GM11168 (cell line): Measurements from ENCODE around the gene LDB3.

Source experiments
- in situ Hi-C: fragments of 300-500 bp; cut with MboI; formaldehyde crosslinking; loops from one replicate; pipeline ENCODE4 v1.12.0; 2022; ENCODE audit warnings: low sequenced_read_pairs; ENCODE audit not compliant: unreplicated experiment

Gene LDB3

DNA sequence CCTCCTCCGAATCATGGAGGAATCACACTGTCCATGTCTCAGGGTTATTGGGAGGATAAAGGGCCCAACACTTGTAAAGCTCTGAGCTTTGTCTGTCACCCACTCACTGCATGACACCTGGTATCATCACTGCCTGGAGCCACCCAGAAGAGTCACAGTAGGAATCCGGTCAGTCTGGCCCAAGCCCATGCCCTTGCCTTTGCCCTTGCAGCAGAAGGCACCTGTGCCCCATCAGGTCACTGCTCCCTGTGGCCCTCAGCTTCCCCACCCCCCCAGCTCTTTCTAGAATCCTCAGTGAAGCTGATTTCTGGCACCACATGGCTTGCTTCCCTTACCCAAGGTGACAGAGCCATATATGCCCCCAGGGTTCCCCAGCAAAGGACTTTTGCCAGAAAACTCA is 14.4 kb downstream of the LDB3 start:
- in situ Hi-C loops = no loop called here

- in situ Hi-C loops = no loop called here
Observed at GRCh38 chr10:86684331-86685097, 16.2 kb downstream of the LDB3 start.

DNA sequence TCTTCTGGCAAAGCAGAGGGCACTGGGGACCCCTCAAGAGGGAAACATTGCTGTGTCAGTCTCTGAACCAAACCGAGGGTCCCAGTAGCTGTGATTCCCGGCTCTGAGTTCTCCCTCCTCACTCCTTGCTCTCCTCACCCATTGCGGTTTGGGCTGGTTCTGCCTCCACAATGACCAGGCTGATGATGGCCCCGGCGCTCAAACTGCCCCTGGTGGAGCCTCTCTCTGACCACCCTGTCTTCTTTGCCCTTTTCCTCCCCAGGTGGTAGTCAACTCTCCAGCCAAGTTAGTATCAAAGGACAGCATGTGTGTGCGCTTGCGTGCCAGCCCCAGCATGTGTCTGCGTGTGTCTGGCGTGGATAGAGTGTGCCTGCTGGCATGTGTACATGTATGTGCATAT is 17.1 kb downstream of the LDB3 start:
- in situ Hi-C loops = no loop called here

GRCh38 chr10:86685893-86686632 is 17.8 kb downstream of the LDB3 start:
- in situ Hi-C loops = no loop called here

GRCh38 chr10:86686972-86687371 is 18.7 kb downstream of the LDB3 start:
- in situ Hi-C loops = no loop called here

DNA sequence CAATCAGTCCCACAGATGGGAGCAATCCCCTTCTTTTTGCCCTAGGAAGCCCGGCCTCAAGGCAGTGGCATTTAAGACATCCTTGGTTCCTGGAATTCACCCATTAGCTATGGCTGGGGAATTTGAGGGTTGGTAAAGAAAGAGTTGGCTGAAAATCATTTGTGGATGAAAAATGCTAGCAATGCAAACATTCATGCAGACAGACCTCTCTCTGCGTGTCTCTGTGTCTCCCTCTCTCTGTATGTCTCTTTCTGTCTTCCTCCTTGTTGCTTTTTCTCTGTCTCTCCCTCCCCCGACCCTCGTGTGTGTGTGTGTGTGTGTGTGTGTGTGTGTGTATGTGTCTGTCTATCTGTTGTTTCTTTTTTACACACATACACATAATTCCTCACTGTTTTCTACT is 19.4 kb downstream of the LDB3 start:
- in situ Hi-C loops = no loop called here

DNA sequence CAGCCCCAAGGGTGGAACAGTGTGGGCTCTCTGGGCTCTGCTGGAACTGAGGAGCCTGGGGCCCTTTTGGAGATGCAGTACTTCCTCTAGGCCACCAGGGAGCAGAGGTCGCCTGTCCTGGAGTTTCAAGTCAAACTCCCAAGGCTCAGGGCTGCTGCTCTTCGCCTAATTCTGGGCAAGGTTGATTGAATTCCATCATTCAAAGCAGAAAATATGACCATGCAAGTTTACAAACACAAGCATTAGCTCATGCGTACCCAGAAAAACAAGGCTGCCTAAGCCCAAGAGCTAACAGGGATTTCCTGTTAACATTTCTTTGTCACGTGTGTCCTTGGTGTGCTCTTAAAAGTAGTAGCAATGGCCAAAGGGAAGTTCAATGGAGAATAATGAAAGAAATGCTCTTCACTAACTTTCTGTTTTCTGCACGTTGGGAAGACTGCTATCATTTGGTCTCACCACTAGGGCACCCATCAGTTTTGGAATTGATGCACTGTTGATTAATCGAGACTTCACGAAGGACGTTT is 20.1 kb downstream of the LDB3 start:
- in situ Hi-C loops = no loop called here

DNA sequence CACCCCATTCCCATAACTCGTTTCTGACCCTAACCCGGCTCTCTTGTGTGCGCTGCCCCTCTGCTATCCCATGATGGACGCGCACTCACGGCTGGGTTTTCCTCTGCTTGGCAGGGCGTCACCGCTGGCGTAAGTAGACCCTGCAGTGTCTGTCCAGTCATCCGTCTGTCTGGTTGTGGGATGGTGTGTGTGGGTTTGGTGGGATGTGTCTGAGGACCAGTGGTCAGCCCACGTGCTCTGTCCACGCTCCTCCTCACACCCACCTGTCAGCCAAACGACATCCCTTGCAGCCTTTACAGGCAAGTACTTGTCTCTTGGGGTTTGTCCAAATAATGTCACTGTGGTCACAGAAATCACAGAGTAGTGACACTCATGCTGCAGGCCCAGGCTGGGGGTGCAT is 20.8 kb downstream of the LDB3 start:
- in situ Hi-C loops = no loop called here

GRCh38 chr10:86690231-86690630 is 21.9 kb downstream of the LDB3 start:
- in situ Hi-C loops = no loop called here

DNA sequence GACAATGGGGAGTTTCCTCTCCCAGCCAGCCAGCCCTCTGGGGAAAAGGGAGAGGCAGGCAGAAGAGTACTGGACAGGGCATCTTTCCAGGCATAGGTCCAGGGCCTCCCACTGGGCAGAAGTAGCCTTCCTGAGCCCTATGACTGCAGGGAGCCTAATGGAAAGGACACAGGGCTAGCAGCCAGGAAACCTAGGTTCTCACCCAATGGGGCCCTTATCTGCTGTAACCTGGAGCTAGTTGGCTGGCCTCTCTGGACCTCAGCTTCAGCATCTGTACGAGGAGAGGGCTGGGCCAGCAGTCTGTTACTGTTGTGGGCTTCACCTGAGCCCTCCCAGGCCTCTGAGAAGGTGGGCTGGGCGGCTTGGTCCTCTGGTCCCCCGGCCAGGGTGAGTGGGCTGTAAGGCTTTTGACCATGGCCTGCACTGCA is 22.4 kb downstream of the LDB3 start:
- in situ Hi-C loops = no loop called here

DNA sequence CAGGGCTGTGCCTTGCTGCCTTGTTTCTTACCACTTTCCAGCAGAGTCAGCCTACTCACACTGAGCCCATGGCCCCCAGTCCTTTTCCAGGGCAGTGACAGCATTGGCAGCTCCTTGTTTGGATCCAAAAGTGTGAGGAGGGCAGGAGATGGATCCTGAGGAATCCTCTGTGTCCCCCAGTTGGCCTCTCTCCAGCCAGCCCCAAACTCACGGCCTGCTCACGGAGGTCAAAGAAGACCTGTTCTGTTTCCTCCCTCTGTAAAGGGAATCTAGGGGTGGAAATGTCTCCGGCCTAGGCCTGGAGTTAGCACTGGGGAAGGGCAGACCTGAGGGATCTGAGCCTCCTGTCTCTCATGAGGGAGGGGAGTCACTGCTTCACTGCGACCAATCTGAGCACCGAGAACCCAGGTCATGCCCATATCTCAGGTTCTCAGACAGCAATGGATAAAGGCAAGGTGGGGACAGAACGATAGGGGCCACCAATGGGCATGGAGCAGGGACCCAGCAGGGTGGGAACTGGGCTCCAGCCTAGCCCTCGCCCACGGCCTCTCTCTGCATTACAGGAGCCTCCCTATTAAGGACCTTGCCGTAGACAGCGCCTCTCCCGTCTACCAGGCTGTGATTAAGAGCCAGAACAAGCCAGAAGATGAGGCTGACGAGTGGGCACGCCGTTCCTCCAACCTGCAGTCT is 23.2 kb downstream of the LDB3 start:
- in situ Hi-C loops = no loop called here

- in situ Hi-C loops = no loop called here
Observed at GRCh38 chr10:86692023-86692514, 23.8 kb downstream of the LDB3 start.

GRCh38 chr10:86692664-86693063 is 24.4 kb downstream of the LDB3 start:
- in situ Hi-C loops = no loop called here

- in situ Hi-C loops = no loop called here
Observed at GRCh38 chr10:86693275-86693674, 25.0 kb downstream of the LDB3 start.

- in situ Hi-C loops = no loop called here
Observed at GRCh38 chr10:86693721-86694369, 25.5 kb downstream of the LDB3 start.

- in situ Hi-C loops = loop anchor here (5.0 kb wide), 1 partner anchor 194 kb away; no protein-coding TSS in a partner anchor
Observed at GRCh38 chr10:86698207-86698940, 30.1 kb downstream of the LDB3 start.

DNA sequence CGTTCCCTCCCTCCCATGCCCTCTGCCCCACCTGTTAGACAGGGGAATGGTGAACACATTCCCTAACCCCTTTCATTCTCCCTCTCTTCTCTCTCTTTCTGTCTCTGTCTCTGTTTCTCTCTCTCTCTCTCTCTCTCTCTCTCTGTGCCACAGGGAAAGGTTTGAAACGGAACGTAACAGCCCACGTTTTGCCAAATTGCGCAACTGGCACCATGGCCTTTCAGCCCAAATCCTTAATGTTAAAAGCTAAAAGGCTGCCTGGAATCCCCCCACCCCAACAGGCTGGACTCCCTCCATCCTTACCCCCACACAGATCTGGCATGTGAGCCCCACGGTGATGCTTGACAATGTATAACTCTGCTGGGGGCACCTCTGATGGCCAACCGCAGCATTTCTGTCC is 30.8 kb downstream of the LDB3 start:
- in situ Hi-C loops = loop anchor here (5.0 kb wide), 1 partner anchor 193 kb away; no protein-coding TSS in a partner anchor

DNA sequence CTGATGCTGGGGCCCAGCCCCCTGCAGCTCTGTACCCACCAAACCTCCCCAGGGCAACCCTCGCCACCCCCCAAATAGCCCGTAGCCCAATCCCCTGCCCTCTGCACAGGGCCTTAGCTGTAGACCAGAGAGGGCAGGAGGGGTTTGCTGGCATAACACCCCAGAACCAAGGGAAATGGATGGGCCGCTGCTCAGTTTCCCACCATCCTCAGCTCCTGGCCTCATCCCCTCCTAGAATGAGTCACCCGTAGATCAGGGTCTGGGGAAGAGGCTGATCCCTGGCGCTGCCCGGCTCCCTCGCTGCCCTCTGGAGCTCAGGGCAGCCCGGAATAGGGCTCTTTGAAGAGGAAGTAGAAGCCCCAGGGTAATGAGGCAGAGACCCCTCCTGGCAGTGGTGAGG is 31.2 kb downstream of the LDB3 start:
- in situ Hi-C loops = loop anchor here (5.0 kb wide), 1 partner anchor 193 kb away; no protein-coding TSS in a partner anchor
